ENCODE results near the gene SERPINA5. TPM values are rescaled to one million over a fixed set of nuclear protein-coding genes. Genes with fewer than 3 reads are reported as not detected.

SERPINA5 gene
- total RNA-seq, 1 experiment from 2014 or later, result 0.49 TPM

DNA sequence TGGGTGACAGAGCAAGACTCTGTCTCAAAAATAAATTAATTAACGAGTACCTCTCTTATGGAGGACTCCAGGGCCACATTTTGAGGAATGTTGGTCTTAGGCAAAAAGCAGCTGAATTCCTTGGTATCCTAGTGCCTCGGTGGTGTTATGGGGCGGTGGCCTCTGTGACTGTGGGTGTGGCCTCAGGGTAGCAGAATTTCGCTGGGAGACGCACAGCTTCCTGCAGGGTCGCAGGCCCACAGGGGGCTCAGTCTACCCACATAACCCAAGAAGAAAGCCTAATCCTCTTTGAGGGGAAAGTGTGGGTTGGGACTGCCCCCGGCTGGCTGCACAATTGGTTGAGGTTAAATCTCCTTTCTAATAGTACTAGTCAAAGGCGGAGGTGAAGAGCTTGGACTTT is 31.2 kb upstream of the SERPINA5 start:
- no peak for ATAC-seq
- intact Hi-C loops (cut with micrococcal nuclease; ENCODE audit: unreplicated experiment), result no loop called here
- H3K36me3 ChIP-seq (ENCODE audit: control insufficient read depth, insufficient read depth, low read length), result no peaks in the 10 kb centered on the region
- no peak for TF ChIP-seq TCF7L2 (IDR thresholded peaks at IDR 0.05; ENCODE audit: low read depth, low read length)
- TF ChIP-seq, protein P1, sequence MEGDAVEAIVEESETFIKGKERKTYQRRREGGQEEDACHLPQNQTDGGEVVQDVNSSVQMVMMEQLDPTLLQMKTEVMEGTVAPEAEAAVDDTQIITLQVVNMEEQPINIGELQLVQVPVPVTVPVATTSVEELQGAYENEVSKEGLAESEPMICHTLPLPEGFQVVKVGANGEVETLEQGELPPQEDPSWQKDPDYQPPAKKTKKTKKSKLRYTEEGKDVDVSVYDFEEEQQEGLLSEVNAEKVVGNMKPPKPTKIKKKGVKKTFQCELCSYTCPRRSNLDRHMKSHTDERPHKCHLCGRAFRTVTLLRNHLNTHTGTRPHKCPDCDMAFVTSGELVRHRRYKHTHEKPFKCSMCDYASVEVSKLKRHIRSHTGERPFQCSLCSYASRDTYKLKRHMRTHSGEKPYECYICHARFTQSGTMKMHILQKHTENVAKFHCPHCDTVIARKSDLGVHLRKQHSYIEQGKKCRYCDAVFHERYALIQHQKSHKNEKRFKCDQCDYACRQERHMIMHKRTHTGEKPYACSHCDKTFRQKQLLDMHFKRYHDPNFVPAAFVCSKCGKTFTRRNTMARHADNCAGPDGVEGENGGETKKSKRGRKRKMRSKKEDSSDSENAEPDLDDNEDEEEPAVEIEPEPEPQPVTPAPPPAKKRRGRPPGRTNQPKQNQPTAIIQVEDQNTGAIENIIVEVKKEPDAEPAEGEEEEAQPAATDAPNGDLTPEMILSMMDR (IDR thresholded peaks at IDR 0.05), result no peak
- no peak for TF ChIP-seq POLR2AphosphoS5 (IDR thresholded peaks at IDR 0.05; ENCODE audit: low read depth, low read length)
- TF ChIP-seq, protein P2, sequence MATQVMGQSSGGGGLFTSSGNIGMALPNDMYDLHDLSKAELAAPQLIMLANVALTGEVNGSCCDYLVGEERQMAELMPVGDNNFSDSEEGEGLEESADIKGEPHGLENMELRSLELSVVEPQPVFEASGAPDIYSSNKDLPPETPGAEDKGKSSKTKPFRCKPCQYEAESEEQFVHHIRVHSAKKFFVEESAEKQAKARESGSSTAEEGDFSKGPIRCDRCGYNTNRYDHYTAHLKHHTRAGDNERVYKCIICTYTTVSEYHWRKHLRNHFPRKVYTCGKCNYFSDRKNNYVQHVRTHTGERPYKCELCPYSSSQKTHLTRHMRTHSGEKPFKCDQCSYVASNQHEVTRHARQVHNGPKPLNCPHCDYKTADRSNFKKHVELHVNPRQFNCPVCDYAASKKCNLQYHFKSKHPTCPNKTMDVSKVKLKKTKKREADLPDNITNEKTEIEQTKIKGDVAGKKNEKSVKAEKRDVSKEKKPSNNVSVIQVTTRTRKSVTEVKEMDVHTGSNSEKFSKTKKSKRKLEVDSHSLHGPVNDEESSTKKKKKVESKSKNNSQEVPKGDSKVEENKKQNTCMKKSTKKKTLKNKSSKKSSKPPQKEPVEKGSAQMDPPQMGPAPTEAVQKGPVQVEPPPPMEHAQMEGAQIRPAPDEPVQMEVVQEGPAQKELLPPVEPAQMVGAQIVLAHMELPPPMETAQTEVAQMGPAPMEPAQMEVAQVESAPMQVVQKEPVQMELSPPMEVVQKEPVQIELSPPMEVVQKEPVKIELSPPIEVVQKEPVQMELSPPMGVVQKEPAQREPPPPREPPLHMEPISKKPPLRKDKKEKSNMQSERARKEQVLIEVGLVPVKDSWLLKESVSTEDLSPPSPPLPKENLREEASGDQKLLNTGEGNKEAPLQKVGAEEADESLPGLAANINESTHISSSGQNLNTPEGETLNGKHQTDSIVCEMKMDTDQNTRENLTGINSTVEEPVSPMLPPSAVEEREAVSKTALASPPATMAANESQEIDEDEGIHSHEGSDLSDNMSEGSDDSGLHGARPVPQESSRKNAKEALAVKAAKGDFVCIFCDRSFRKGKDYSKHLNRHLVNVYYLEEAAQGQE (IDR thresholded peaks at IDR 0.05; ENCODE audit: insufficient read depth in 1 of 2, low read depth in 2 of 2, low read length in 1 of 2), result no peak
- TF ChIP-seq SIN3A (IDR thresholded peaks at IDR 0.05; ENCODE audit: borderline replicate concordance, insufficient read depth, low read depth, low read length), result no peak
- in situ Hi-C loops (cut with HindIII; ENCODE audit: low pct_unique_long_range_greater_than_20kb, low sequenced_read_pairs), result no loop called here
- no peak overlapping the region for H3K27ac ChIP-seq (ENCODE audit: low read length)
- no peak overlapping the region for H3K4me3 ChIP-seq (ENCODE audit: low read depth in 2 of 2, low read length in 2 of 2)
- ChIA-PET POLR2A (no interaction called here), CTCF (no interaction called here)
- H3K27me3 ChIP-seq (ENCODE audit: control insufficient read depth, insufficient read depth, low read length), result no peaks in the 10 kb centered on the region
- BruUV-seq (replicated peaks), result no TSS peak
- H3K9me3 ChIP-seq (ENCODE audit: control insufficient read depth, insufficient read depth, low read depth, low read length), result no peaks in the 10 kb centered on the region
- DNase-seq (ENCODE audit: low read depth, low spot score), result no peak
- no peaks in the 10 kb centered on the region for H3K4me1 ChIP-seq (ENCODE audit: control insufficient read depth, insufficient read depth, low read length)

DNA sequence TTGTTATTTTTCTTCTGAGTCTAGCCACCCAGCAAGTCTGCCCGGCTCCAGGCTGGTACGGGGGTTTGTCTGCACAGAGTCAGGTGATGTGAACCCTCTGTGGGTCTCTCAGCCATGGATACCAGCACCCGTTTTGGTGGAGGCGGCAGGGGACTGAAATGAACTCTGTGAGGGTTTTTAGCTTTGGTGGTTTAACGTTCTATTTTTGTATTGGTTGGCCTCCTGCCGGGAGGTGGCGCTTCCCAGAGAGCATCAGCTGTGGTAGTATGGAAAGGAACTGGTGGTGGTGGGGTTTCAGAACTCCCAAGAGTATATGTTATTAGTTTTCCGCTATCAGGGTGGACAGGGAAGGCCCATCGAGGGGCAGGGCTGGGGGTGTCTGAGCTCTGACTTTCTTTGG is 25.2 kb upstream of the SERPINA5 start:
- H3K4me1 ChIP-seq (ENCODE audit: control insufficient read depth, insufficient read depth, low read length), result no peaks in the 10 kb centered on the region
- in situ Hi-C loops (cut with HindIII; ENCODE audit: low pct_unique_long_range_greater_than_20kb, low sequenced_read_pairs) (no loop called here), intact Hi-C loops (cut with micrococcal nuclease; ENCODE audit: unreplicated experiment) (no loop called here)
- no peak overlapping the region for H3K4me3 ChIP-seq (ENCODE audit: low read depth in 2 of 2, low read length in 2 of 2)
- no peaks in the 10 kb centered on the region for H3K27me3 ChIP-seq (ENCODE audit: control insufficient read depth, insufficient read depth, low read length)
- TF ChIP-seq TCF7L2 (IDR thresholded peaks at IDR 0.05; ENCODE audit: low read depth, low read length), result no peak
- ATAC-seq (no peak), DNase-seq (ENCODE audit: low read depth, low spot score) (no peak)
- H3K36me3 ChIP-seq (ENCODE audit: control insufficient read depth, insufficient read depth, low read length), result no peaks in the 10 kb centered on the region
- BruUV-seq (replicated peaks), result no TSS peak
- ChIA-PET CTCF (no interaction called here), POLR2A (no interaction called here)
- no peak overlapping the region for H3K27ac ChIP-seq (ENCODE audit: low read length)
- no peaks in the 10 kb centered on the region; the same call in 1 of the 2 replicates for H3K9me3 ChIP-seq (ENCODE audit: control insufficient read depth, insufficient read depth, low read depth, low read length)

DNA sequence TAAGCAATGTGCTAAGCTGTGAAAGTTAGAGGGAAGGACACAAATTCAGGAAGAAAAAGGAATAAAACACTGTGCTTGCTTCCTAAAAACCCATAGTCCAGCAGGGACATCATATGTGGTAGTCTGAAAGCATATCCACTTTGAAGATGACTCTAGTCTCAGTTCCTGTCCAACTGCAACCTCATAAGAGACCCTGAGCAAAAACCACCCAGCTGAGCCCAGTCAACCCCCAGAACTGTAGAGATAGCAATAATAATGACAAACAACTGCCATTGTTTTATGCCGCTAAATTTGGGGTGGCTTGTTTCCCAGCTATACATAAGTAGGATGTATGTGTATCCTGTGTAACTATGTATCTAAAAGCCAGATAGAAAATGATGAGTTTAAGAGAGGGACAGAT is 23.9 kb upstream of the SERPINA5 start:
- DNase-seq (ENCODE audit: low read depth, low spot score), result no peak
- BruUV-seq (replicated peaks), result no TSS peak
- H3K27ac ChIP-seq (ENCODE audit: low read length), result no peak overlapping the region
- no peaks in the 10 kb centered on the region; the same call in 1 of the 2 replicates for H3K9me3 ChIP-seq (ENCODE audit: control insufficient read depth, insufficient read depth, low read depth, low read length)
- CTCF ChIA-PET, result no interaction called here
- no peak overlapping the region for H3K4me3 ChIP-seq (ENCODE audit: low read depth in 2 of 2, low read length in 2 of 2)
- TF ChIP-seq POLR2AphosphoS5 (IDR thresholded peaks at IDR 0.05; ENCODE audit: low read depth, low read length) (no peak), TCF7L2 (IDR thresholded peaks at IDR 0.05; ENCODE audit: low read depth, low read length) (no peak), SIN3A (IDR thresholded peaks at IDR 0.05; ENCODE audit: borderline replicate concordance, insufficient read depth, low read depth, low read length) (no peak)
- TF ChIP-seq, protein P2 (IDR thresholded peaks at IDR 0.05; ENCODE audit: insufficient read depth in 1 of 2, low read depth in 2 of 2, low read length in 1 of 2), result no peak
- TF ChIP-seq, protein P1 (IDR thresholded peaks at IDR 0.05), result no peak
- POLR2A ChIA-PET, result no interaction called here
- in situ Hi-C loops (cut with HindIII; ENCODE audit: low pct_unique_long_range_greater_than_20kb, low sequenced_read_pairs), result no loop called here
- no peaks in the 10 kb centered on the region for H3K4me1 ChIP-seq (ENCODE audit: control insufficient read depth, insufficient read depth, low read length)
- ATAC-seq, result no peak
- H3K36me3 ChIP-seq (ENCODE audit: control insufficient read depth, insufficient read depth, low read length), result no peaks in the 10 kb centered on the region
- no peaks in the 10 kb centered on the region for H3K27me3 ChIP-seq (ENCODE audit: control insufficient read depth, insufficient read depth, low read length)
- intact Hi-C loops (cut with micrococcal nuclease; ENCODE audit: unreplicated experiment), result no loop called here
